Stimulated activated CD4-positive, alpha-beta T cell treated with anti-CD3 and anti-CD28 coated beads, Interleukin-15, amount 100 ng/mL, for 48 hours (primary cell): ENCODE results near the gene DTNBP1.

Experiments
- DNase-seq, 2 donors: peaks; one replicate each; pipeline ENCODE4 v3.0.0-alpha.2; 2020; ENCODE audit warnings: low read depth in 2 of 2

DTNBP1 gene

GRCh38 chr6:15501826-15502445, 160.9 kb downstream of the DTNBP1 start:
- no peak for DNase-seq

DNA sequence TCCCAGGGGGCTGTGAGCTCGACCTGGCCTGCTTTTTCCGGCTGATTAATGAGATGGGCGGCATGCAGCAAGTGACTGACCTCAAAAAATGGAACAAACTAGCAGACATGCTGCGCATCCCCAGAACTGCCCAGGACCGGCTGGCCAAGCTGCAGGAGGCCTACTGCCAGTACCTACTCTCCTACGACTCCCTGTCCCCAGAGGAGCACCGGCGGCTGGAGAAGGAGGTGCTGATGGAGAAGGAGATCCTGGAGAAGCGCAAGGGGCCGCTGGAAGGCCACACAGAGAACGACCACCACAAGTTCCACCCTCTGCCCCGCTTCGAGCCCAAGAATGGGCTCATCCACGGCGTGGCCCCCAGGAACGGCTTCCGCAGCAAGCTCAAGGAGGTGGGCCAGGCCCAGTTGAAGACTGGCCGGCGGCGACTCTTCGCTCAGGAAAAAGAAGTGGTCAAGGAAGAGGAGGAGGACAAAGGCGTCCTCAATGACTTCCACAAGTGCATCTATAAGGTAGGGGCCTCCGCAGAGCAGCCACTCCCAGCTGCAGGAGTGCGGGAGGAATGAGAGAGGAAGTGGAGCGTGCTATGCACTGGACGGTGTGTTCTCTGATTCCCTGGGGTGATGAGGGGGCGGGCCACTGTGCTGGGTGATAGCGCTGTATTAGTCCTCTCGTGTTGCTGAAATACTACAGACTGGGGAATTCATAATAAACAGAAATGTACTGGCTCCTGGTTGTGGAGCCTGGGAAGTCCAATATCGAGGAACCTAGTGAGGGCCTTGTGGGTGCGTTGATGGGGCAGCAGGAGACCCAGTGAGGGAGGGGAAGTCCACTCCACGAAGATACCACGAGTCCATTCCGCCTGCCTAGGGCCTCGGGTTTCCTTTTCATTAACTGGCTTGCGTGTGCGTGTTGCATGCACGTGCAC, 161.7 kb downstream of the DTNBP1 start:
- DNase-seq, result no peak

DNA sequence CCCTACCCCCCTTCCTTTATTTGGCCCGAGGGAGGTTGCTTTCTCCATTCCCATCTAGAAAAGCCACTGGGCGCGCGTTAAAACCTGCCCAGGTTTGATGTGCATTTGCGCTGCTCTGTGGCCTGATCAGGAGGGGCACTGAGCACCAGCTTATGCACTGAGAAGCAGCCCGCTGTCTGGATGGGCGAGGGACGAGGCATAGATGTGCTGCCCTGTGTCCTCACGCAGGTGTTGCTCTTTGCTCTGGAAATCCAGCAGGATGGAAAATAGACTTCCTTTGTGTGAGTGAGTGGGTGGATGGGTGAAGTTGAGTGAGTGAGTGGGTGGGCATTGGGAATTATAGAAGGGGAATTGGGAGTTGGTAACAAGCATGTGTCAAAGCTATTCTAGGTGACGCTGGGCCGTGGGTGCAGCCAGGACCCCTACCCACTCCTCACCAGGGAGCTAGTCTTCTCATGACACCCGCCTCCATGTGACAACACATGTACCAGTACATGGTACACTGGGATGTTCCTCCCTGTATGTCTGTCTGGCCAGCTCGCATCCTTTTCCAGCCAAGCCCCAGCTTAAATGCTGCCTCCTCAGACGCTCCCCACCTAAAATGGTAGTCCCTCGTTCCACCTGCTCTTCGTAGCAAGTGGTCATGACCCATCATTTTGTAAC, 162.6 kb downstream of the DTNBP1 start:
- no peak for DNase-seq

DNA sequence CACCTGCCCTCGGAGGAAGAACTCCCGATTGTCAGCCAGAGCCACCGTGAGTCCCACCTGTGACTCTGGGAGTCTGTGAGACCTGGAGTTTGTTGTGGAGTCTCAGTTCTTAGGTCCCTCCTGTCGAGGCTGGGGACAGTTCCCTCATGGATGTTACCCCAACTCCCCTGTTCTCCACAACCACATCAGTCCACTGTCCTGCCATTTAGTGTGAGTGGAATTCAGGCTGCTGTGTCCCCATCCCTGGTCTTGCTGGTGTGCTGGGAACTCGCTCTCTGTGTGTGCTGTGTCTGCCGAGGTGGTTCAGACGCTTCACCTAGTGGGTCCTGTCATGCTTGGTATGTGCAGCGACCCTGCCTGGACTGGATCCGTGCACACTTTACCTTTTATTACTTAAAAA, 163.2 kb downstream of the DTNBP1 start:
- no peak for DNase-seq

DNA sequence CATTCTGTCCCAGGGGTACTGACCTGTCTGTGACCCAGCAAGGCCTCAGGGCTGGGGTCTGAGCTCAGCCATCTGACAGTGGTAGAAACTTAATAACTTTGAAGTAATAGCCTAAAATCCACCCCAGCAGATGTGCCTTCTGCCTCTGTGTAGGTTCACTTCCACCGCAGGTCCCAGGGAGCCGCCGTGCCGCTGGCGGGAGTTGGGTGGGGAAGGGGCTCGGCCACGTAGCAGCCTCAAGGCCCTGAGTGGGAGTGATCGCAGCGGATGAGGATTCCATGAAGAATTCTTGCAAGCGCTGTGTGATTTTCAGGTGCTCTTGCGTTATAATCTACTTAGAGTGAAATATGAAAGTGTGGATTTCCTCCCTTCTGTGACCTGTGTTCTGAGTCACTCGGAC, 163.7 kb downstream of the DTNBP1 start:
- DNase-seq, result no peak

DNA sequence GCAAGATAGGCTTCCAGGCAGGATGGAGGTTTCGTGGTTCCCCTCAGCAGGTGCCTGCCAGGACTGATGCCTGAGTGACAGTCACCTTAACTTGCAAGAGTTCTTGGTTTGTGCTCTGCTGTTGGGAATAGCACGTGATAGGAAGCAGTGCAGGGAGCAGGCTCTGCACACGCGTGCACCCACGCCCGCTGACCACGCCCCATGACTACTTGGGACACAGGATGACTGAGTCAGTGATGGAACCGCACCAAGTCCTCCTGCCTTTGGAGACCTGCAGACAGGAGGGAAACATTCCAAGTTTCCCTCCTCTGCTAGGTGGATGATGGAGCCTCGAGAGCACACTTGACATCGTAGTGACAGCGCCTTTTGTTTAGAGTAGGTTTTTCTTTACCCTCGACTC, 164.2 kb downstream of the DTNBP1 start:
- DNase-seq, result no peak

GRCh38 chr6:15496345-15497131, 166.3 kb downstream of the DTNBP1 start:
- no peak for DNase-seq

DNA sequence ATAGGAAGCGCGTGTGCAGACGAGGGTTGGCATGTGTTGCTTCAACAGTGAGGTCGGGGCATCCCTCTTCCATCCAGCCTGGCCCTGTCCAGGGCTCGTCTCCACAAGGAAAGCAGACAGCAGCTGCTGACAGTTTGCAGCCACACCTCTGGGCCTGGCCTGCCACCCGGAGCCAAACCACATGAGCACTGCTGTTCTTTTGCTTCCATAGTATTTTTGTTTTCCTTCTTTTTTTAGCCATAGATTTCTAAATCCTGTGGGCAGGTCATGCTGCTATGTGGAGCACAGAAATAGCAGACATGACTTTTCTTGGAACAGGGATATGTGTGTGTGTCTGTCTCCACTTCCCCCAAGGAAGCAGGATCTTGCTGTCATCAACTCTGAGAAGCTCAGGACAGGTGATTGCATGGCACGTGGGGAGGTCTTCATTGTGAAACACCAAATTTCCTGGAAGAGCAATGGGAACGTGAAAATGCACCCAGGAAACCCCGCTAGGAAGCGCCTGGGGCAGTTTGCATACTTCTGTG, 167.4 kb downstream of the DTNBP1 start:
- DNase-seq, result no peak

DNA sequence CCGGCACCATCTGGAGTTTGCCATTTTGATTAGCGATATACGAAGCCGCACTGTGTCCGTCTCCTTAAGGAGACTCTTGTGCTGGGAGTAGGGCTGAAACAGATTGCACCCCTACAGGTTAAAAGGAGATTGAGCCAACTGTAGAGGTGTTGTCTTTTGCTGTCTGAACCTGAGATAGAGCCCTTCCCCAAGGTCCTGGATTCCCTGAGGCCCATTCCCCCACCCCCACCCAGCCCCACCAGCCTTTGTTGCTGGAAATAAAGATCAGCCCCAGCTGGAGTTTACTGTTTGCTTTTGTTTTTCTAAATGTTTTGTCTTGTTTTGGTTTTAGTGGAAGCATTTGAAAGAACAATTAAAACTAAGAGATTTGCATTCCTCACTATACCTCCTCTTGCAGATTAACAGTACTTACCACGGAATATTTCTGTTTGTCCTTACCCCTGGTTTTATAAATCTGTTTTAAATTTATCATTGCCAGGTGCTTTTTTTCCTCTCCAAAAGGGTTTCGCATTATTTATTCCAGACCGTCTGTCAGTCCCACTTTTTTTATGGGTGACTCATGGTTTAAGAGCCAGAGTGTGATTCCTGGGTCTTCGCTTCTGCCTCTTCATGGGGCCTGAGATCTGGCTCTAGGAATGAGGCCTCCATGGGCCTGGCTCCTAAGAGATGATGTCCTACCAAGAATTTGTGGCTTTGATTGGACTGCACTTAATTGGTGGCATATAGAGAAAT, 169.2 kb downstream of the DTNBP1 start:
- no peak for DNase-seq

DNA sequence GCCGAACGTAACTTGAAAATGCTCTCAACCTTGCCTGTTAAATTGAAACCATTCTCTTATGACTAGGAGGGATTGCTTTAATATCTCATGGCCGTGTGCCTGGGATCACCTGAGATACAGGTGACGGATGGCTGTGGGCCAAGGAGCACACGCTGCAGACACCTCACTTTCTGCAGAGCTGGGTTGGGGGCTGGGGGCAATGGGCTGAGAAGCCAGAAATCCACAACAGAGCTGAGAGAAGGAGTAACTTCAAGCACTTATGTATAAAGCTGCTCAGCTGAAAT, 170.9 kb downstream of the DTNBP1 start:
- no peak for DNase-seq

GRCh38 chr6:15491255-15491985, 171.4 kb downstream of the DTNBP1 start:
- peak; percentile 44 to 66 for DNase-seq

GRCh38 chr6:15490242-15491100, 172.4 kb downstream of the DTNBP1 start:
- no peak for DNase-seq

- DNase-seq, result no peak
Observed at GRCh38 chr6:15489261-15489962, 173.4 kb downstream of the DTNBP1 start.

DNA sequence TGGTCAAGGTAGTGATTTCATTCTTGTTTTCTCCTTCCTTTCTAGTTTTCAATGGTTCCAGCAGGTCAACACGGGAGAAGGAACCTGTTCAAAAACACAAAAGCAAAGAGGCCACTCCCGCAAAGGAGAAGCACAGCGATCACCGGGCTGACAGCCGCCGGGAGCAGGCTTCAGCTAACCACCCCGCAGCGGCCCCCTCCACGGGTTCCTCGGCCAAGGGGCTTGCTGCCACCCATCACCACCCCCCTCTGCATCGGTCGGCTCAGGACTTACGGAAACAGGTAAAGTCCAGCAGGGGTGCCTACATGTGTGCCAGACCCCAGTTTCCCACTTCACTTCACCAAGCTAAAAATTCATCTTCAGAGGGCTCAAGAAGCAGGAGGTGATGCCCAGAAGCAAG, 175.6 kb downstream of the DTNBP1 start:
- DNase-seq, result no peak

DNA sequence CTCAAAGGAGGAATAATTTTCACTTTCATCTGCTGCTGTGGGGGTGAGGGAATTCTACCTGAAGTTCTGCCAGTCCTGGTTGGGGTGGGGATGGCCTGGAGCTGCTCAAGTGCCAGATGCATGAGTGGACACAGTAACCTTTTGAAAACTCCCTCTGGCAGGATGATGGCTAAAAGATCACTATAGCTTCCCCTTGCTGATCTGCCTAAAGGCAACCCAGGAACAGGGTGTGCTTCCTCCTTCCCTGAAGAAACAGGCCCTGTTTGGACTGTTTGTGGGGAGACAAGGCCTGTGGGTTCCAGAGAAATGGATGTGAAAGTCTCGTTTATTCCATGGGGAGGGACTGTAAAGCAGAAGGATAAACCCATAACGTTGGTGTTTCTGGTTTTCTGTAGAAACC, 176.9 kb downstream of the DTNBP1 start:
- no peak for DNase-seq

DNA sequence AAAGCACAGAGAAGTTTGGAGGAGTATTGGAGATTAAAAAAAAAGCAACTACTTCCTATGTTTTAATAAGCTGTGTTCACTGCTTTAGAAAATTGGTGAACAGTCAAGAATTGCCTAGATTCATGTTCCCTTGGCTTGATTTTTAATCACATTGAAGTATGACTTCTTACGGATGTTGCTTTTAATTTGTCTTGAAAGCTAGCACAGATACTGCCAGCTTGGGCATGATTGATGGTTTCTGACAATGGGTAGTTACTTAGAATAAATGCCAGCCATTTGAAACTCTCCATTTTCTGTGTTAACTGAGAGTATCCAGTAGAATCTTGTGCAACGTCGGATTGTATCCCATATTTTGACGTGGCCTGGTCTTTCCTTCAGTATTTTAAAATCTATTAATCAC, 178.0 kb downstream of the DTNBP1 start:
- no peak for DNase-seq

GRCh38 chr6:15484140-15484539, 178.7 kb downstream of the DTNBP1 start:
- no peak for DNase-seq

GRCh38 chr6:15483060-15483459, 179.8 kb downstream of the DTNBP1 start:
- no peak for DNase-seq
